ENCODE measurements around the gene CD151.

CD151 gene

DNA sequence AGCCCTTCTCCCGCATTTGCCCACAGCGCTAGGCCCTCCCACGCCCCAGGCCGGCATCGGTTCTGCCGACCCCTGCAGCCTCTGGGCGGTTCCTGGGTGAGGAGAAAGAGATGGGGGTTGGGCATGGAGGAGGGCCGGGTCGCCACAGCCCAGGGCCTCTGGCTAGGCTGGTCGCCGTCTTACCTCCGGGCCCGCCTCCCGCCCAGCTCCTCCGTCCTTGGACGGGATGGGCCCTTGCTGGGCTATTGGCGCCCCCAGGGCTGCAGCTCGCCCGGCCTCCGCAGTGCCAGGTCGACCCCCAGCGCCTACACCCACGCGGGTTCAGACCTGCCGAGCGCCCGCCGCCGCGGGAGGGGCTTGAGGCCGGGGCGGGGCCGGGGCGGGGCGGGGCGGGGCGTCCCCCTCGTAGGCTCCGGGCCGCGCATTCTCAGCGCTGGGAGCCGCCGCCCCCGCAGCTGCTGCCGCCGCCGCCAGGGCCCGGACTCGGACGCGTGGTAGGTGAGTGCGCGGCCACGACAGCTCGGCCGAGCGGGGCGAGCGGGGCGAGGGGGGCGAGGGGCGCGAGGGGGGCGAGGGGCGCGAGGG lies at the start of gene CD151:
Gene CD151 (plus strand): TSS at position 424 of the 585 bp plus-strand sequence. CDS start 3,118 bp downstream, outside the sequence.
- no peak for DNase-seq
- intact Hi-C loops (cut with DNase I): no loop called here

- peak; percentile 75 to 98 (median 88) for DNase-seq
- intact Hi-C loops (cut with DNase I): no loop called here
Observed at GRCh38 chr11:783581-784015, 49.2 kb upstream of the CD151 start.

DNA sequence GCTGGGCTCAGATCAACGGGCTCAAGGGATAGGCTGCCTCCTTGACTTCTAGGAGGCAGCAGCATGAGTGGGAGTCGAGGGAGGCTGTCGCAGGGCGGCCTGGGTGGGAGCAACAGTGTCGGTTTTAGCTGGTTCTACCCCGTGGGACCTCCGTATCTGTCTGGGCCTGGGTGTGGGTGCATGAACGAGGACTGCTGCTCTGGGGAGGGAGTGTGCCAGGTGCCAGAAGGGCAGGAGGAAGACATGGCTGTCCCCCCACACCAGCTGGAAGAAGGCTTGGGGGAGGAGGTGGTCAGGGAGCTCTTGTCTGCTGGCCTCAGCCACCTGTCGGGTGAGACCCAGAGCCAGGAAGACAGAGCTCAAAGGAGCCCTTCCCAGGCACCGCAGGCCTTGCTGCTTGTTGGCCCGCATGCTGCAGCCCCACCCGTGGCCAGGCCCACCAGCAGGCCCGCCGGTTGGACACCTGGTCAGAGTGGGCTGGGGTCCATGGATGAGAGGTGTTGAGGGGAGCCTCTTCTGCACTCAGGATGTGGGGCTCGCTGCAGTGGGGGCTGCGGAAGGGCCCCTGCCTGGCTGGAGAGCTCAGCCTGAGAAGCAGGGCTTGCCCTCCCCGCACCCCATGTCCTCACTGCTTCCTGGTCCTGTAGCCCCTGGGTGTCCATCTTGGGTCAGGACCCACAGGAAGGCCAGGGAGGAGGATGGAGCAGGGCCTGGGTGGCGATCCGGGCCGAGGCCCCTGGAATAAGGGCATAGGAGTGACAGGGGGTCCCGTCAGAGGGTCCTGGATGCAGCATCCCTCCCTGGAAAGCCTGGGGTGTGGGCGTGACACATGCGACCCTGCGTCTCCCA lies 46.3 kb upstream of the CD151 start:
- DNase-seq: no peak
- intact Hi-C loops (cut with DNase I): no loop called here

- intact Hi-C loops (cut with DNase I): no loop called here
- DNase-seq: no peak
Observed at GRCh38 chr11:787084-787675, 45.6 kb upstream of the CD151 start.

DNA sequence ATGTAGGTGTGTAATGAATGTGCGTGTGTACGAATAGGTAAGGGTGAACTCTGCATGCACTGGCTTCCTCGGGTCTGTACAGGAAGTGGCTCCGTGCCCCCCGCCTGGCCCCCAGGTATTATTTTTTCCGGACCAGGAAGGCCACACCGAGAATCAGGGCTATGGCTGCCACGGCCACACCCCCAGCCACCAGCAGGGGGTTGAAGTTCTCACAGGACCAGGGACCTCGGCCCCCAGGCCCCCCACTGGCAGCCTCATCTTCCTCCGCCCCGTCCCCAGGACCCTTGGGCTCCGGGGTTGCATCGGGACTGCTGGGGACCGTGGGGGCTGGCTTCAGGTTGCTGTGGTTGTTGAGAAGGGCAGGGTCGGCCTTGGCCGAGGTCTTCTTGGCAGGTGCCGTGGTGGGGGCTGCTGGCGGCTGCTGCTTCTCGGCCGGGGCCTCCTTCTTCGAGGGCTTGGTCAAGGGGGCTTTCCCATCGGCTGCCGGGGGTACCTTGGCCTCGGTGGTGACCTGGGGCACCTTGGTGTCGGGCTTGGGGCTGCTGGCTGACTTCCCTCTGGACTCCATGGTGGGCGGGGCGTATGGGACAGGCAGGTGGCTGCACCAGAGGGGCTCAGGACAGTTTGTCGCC lies 44.6 kb upstream of the CD151 start:
- intact Hi-C loops (cut with DNase I): no loop called here
- no peak for DNase-seq

GRCh38 chr11:788953-789940 lies 43.5 kb upstream of the CD151 start:
- intact Hi-C loops (cut with DNase I): no loop called here
- no peak for DNase-seq

DNA sequence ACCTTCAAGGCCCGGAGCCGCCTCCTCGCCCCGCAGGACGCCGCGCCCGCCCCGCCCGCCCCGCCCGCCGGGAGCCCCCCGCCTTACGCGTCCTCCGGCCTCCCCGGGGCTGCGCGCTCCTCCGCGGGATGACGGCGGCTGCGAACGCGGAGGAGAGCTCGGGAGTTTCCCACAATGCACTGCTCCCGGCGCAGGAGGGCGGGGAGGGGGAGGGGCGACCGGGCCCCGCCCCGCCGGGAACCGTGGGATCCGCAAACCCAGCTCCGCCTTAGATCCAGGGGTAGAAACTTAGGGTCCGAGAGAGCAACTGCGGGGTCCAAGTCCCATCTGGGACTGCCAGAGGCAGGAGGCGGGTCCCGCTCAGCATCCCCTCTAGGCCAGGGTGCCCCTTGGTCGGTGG lies 42.8 kb upstream of the CD151 start, which contains the start of gene CEND1:
Gene CEND1 (minus strand): TSS at position 148 of the 400 bp plus-strand sequence. CDS start 1,514 bp downstream, outside the sequence.
- DNase-seq: peak in 8 of 10 donors; percentile 70 to 95 (median 79)

DNA sequence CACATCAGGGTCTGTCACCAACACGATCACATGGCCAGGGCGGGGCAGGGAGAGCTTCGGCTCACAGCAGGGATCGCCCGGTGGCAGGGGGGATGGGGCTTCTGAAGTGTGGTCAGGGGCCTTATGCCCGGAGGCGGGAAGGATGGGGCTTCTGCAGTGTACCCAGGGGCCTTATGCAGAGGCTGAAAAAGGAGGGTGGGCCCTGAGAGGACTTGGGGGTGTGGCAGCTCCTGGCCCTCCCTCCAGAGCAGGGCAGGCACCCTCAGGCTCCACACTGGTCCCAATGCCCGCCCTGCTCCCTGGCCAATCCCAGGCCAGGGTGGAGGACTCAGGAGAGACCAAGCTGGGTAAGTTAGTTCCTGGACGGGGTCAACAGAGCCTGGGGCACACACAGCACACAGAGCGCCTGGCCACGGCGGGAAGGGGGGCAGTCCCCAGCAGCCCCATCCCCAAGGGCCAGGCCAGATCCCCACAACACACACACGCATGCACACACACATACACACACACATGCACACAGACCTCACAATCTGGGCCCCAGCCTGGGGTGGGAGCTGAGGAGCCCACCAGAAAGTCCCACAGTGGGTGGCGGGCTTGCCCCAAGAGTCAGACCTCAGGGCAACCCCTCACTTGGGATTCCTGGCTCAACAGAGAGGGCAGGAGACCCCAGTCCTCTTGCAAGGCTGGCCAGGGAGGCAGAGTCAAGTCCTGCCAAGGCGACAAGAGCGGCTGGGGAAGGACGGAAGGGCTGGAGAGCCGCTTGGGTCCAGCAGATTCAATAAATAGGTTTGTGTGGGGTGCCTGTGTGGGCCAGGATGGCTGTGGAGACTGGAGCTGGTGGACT lies 41.8 kb upstream of the CD151 start:
- intact Hi-C loops (cut with DNase I): no loop called here
- DNase-seq: peak in 1 of 10 donors; percentile 70

More for the DNA sequence above, 42.8 kb upstream of the CD151 start, which contains the start of gene CEND1:
- intact Hi-C loops (cut with DNase I): no loop called here

DNA sequence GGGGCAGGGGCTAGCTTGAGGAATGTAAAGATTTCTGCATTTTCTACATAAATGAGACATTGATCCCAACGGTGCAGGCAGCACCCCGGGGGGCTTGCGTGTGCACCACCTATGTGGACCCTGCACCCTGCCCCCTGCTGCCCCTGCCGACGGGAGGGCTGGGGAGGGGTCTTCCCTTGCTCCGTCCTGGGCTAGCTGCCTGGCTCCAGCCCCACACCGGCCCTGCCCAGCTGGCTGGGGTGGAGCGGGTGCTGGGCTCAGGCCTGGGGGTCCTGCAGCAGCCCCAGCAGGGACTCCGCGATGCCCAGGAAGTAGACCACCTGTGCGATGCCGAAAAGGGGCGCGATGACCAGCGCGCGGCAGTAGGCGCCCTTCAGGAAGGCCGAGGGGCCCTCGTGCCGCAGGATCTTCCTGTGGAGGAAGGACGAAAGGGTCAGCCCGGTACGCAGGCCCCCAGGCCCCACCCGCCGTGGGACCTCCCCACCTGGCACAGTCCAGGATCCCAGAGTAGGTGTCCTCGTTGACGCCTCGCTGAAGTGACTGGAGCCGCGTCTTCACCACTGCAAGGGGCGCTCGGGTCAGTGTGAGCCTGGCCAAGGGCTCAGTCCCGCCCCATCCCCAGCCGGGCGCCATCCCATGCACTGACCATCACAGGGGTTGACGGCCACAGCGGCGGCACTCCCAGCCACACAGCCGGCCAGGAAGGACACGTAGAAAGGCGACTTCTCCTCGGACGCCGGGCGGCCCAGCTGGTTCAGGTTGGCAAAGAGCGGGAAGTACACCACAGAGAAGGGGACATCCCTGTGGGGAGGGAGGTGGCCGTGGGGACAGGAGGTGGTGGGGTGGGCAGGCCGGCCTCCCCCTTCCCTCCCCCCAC lies 40.9 kb upstream of the CD151 start:
- intact Hi-C loops (cut with DNase I): no loop called here
- peak in 1 of 10 donors; percentile 82 for DNase-seq

DNA sequence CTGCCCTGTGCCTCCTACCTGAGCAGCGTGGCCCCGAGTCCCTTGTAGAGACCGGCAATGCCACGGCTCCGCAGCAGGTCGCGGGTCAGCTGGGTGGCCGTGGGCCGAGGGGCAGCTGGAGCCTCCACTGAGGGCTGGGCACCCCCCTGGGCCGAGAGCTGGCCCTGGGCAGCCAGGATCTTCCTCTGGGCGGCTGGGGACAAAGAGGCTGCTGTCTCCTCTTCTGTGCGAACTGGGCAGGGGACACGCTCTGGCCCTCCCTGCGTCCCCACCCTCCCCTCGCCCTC lies 40.3 kb upstream of the CD151 start:
- no peak for DNase-seq
- intact Hi-C loops (cut with DNase I): no loop called here

GRCh38 chr11:792873-793272 lies 39.9 kb upstream of the CD151 start:
- DNase-seq: peak in 1 of 10 donors; percentile 62
- intact Hi-C loops (cut with DNase I): no loop called here

DNA sequence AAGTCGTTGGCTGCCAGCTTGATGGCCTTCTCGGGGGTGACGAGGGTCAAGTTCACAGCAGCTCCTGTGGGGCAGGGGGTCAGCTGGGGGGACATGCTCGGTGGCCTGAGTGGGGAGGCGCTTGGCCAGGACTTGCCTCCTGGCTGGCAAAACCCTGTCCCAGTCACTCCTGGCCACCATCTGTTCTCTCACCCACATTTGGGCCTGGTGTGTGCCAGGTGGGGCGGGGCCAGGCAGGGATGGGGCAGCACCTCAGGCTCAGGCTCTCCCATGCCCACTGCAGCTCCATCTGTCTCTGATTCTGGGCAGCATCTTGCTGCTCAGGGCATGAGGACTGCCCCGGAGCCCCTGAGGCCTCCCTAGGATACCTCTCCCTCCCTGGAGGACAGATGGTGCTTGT lies 39.2 kb upstream of the CD151 start:
- DNase-seq: peak in 1 of 10 donors; percentile 79
- intact Hi-C loops (cut with DNase I): no loop called here

DNA sequence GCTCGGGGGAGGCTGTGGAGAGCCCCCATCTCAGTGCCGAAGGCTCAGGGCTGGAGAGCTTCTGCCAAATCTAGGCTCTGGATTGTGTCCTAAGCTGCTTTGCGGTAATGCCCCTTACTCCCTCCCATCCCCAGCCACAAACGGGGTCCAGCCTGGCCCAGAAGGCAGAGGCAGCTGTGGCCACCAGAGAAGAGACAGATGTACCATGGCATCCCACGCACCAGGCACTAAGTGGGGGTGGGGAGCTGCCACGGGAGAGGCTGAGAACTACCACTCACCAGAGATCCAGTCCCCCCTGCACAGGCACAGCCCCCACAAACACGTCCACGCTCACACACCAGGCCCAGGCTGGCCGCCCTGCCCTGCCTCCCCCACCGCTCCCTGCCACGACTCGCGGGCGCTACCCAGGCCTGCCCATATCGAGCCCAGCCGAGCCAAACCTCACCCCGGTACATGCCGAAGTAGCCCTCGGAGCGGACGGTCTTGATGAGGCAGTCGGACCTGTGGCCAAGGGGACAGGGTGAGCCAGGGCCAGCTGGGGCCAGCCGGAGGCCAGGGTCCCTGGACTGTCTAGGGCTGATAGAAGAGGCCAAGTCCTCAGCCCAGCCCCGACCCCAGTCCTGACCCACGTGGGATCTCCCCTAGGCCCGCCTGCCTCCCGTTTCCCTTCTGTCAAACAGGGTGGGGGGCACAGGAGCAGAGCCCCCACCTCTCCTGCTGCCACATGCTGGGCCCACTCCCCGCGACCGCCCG lies 38.6 kb upstream of the CD151 start:
- DNase-seq: peak in 1 of 10 donors; percentile 86
- intact Hi-C loops (cut with DNase I): no loop called here

- peak in 2 of 10 donors; percentile 91 to 93 for DNase-seq
Observed at GRCh38 chr11:794766-795633, 37.8 kb upstream of the CD151 start.

DNA sequence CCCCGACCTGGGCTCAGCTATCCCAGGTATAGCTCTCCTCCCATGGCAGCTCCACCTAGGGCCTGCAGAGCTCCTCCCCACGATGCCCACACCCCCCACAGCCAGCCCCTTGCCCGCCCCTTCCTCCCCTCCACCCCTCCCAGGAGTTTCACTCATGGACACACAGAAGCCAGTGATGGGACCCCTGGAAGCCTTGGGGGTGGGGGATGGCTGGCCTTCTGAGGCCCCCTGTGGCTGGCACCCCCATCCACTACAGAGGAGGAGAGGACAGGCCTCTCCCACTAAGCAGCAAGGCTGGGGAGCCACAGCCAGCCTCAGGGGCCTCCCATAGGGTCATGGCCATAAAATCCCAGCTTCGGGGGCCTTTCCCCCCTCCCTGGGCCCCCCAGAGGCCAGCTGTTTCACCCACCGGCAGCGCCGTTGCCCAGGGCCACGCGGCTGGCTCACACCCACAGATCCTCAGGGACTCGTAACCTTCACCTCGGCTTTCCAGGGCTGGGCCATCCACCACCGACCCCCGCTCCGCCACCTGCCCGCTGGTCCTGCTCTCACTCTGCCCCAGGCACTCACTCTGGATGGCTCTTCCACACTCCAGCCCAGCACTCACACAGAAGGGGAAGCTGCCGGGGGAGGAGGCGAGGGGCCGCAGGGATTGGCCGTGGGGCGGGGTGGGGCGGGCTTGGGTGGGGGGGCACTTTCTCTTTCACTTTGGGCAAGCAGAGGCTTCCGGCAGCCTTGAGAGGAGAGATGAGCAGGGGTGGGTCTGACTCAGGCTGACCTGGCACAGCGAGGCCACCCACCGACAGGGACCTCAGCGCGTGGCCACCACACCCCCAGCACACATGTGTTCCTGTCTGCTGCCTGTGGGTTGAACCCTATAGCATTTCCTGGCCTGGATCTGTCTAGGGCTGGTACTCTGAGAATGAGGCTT lies 36.9 kb upstream of the CD151 start:
- DNase-seq: peak in 3 of 10 donors; percentile 41 to 78 (median 48)
- intact Hi-C loops (cut with DNase I): no loop called here

More at GRCh38 chr11:794766-795633, 37.8 kb upstream of the CD151 start:
- intact Hi-C loops (cut with DNase I): no loop called here
